Measurements from ENCODE around the gene KRT13.
"Not testable (repeated sequence)": the region's sequence is repeated elsewhere in the genome, so short reads cannot be mapped to it uniquely, and the experiment has no call there.

KRT13 gene

DNA sequence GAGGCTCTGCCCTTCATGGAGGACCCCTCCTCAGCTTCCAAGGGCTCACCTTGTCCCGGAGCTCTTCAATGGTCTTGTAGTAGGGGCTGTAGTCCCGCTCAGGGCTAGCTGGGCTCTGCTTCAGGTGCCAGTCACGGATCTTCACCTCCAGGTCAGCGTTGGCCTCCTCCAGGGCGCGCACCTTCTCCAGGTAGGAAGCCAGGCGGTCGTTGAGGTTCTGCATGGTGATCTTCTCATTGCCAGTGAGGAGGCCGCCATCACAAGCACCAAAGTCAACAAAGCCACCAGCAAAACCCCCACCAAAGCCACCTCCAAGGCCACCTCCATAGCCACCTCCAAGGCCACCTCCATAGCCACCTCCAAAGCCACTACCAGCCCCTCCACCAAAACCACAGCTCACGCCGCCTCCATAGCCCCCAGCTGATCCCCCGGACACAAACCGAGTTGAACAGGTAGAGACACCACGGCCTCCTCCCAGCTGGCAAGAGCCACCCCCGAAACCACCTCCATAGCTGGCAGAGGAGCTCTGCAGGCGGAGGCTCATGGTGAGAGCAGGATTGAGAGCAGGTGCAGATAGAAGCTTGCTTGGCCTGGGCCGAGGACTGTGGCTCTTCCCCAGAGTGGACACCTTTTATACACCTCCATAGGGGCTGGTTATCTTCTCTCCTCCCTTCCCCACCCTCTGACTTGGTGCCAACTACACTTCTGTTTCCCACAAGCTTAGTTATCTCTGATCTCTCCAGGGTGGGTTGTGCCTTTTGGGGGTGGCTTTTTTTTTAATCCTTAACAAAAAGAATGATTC is at the start of gene KRT13:
Gene KRT13, minus strand, starts transcription at position 606 of the 802 bp plus-strand sequence. Its CDS starts 62 bp downstream, at position 544.
- DNase-seq (ENCODE audit: low read depth in 2 of 2), result no peak

DNA sequence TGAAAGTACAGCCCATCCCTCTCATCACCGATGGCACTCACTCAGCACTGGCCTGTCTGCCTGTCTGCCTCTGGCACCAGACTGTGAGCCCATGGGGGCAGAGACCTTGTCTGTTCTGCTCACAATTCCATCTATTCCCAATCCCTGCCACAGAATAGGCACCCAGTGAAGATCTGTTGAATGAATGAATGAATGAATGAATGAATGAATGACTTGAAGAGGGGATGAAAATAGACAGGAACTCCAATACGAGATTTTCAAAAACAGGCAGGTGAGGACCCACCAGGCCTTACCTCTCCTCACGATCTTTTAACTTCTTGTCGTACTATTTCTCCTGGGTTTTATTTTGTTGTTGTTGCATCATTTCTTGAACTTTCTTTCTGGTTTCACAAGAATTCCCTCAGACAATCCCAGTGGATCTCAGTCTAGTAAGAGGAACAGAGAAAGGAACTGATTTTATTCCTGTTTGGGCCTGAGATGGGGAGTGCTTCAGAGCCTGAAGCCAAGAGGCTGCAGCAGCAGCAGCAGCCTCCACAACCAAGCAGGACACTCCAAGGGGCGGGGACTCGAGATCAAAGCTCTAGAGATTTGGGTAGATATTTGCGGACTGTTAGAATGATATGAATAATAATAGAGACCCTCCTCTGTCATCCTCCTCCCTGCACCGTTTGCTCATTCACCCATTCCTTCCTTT is 48.7 kb upstream of the KRT13 start:
- DNase-seq (ENCODE audit: low read depth in 2 of 2), result no peak

DNA sequence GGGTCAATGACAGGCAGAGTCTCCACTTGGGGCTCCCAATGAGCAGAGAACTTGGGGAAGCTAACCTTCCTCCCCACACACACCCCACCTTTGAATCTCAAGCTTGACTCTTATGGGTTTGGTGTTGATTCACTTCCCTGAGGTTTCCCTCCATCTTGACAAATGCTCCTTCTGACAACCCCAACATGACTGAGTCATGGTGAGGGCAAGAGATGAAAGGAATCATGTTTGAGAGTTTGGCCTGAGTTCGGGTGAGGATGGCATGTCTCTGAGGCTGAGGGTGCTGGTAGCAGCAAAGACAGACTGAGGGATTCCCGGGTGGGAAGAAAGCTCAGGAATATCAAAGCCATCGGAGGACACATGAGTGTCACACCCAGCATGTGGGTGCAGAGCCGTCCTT is 47.8 kb upstream of the KRT13 start:
- DNase-seq (ENCODE audit: low read depth in 2 of 2), result no peak

DNA sequence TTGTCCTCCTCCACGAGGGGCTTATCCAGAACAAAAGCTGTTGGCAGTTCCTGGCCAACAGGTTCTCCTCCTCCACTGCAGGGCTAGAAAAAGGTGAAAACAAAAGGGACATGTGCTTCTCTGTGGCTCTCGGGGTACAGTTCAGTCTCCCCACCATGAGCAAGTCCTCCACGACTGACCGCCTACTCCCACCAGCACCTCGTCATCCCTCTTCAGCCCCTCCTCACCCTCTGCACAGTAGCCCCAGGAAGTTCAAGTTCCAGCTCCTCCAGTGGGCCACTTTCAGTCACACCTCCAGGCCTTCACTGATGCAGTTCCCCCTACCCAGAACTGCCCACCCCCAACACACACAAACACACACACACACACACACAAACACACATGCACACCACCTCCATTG is 47.0 kb upstream of the KRT13 start:
- DNase-seq (ENCODE audit: low read depth in 2 of 2), result no peak

DNA sequence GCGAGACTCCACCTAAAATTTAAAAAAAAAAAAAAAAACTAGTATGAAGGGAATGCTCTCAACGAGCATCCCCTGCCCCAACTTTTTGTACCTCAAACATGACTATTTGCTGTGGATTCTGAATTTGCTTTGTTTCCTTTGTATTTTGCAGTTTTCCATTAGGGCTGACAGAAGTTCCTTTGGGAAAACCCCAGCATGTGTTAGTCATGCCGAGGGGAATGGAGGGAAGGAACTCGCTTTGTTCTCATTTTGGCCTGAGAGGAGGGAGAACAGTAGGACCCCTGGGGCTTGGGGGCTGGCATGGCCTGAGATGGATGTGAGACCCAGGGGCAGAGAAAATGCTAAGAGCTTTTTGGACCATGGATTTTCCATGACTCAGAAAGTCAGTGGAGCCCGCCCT is 46.0 kb upstream of the KRT13 start:
- no peak for DNase-seq (ENCODE audit: low read depth in 2 of 2)

DNA sequence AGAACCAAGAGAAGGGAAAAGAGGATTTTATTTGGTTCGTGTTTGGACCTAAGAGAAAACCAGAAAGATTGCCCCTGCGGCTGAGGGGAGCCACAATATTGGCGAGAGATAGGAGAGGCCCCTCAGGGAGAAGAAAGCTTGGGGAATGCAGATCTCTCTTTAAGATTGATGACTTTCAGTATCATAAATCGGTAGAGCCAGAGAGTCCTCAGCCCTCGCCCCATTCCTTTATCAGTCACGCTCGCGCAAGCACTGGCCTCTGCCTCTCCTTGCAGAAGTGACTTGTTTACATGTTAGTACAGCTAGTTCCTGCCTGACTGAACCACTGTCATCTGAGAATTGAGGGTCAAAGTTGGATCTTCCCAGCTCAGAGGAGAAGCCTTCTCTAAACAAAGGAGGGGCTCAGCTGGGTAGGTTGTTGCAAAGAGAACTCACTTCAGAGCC is 44.2 kb upstream of the KRT13 start:
- DNase-seq (ENCODE audit: low read depth in 2 of 2), result no peak

DNA sequence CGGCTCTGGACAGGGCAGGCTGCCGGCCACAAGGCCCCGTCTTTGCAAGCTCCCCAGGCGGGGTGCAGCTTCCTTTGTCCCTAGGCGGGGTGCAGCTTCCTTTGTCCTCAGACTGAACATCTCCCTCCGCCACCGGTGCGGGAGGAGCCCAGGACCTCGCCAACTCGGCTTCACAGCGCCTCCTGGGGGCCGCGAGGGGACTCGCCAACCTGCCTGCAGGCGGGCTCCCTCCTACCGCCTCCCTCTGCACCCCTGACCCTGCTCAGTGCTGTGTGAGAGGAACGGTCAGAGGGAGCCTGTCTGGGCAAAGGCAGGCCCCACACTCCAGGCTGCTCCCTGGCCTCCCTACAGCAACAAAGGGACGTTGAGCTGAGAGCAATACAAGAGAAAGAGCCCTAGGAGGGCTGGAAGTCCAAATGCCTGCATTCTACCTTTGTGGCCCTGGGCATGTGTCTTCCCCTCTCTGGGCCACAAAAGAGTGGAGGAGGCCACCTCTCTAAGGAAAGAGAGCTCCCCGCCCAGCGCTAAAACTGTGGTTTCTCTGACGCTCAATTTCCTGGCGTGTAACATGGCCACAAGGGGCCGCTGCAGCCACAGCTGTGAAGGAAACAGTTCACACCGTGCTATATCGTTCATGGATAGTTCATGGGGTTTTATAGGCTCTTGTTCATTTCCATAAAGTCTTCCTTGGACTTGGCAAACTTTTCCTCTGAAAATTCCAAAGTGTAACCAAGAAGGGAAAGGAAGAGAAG is 43.6 kb upstream of the KRT13 start:
- DNase-seq (ENCODE audit: low read depth in 2 of 2), result peak; percentile 59 to 71

DNA sequence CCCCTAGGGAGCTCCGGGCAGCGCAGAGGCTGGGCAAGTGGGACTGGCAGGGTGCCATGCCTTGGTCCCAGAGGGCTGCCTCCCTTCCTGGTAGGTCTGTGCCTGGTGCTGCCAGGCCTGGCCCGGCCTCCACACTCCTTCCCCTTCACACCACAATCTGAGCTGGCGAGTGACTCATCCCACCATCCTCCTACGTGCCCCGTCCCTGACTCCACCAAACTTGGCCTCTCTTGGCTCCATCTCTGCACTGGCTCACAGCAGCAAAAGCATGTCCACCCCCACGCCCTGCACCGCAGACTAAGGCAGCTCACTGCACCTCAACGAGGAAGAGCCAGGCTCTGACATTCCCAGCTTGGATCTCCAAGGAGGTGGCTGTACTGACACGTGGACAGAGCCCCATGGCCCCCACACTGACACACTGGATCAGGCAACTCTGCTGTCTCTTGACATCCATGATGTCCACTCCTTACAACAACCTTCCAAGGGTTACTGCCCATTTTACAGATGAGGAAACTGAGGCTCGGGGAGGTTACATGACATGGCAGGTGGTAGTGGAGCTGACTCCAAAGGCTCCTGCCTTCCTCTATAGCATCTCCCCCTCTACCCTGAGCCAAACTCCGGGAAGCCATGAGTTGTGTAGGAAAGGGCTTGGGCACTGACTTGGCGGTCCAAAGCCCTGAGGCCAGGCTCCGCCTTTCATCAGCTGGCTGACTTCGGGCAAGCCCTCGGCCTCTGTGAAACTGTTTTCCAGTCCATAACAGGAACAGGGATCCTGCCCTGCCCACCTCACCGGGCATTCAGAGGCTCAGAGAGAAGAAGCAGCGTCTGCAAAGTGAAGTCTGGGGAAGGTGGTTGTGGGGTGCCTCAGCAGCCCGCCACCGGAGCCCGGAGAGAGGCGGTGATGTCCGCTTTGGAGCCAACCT is 42.8 kb upstream of the KRT13 start:
- peak; percentile 49 to 56 for DNase-seq (ENCODE audit: low read depth in 2 of 2)

DNA sequence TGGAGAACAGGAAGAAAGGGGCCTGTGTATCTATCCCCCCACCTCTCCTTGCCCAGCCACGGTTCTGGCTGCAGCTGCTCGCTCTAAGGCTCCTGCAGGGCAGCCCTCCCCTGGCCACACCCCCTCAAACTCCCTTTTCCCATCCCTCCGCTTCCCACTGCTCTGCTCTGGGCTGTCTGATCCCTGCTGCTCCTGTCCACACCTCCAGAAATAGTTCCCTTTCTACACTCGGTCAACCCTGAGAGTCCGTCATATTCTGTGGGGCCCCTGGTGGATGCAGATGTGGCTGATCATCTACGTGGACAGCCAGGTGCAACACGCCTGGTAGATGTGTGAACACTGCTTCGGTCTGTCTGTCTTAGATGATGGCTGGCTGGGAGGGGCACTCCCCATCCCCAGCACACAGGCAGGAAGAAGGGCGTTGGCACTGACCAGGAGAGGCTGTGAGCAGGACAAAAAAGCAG is 42.0 kb upstream of the KRT13 start:
- no peak for DNase-seq (ENCODE audit: low read depth in 2 of 2)

DNA sequence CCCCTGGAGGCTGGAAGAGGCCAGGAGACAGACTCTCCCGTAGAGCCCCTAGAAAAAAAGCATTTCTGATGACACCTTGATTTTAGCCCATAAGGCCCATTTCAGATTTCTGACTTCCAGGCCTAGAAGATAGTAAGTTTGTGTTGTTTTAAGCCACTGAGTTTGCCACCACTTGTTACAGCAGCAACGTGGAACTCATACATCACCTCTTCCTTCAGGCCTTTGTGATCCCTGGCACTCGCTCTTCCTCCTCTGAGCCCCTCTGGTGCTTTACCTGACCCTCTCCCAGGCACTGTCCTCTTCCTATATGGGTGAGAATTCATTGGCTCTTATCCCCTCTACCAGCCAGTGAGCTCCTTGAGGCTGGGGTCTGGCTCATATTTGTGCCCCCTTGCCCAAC is 41.4 kb upstream of the KRT13 start:
- DNase-seq (ENCODE audit: low read depth in 2 of 2), result no peak

DNA sequence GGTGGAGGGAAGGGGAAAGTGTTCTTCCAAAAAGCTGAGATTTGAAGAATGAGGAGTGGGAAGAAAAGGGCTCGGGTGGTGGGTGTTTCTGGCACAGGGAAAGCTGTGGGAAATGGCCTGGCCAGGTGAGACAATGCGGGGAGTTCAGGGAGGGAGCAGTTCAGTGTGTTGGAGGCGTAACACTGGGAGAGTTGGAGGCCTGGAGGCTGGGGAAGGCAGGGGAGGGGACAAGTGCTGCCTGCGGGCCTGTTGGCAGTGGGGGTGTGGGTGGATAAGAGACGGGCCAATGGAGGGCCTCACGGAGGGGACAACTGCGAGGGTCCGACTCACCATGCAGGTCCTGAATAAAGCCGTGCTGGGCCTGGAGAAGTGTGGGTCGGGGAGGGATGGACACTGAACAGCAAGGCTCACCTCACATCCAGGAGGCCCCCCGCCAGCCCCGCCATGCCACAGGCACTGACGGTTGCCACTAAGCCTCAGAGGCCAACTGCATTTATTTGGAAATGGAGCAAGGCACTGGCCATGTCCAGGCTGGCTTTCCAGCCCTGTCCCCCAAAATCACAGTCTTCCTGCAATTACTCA is 40.5 kb upstream of the KRT13 start:
- DNase-seq (ENCODE audit: low read depth in 2 of 2), result no peak

DNA sequence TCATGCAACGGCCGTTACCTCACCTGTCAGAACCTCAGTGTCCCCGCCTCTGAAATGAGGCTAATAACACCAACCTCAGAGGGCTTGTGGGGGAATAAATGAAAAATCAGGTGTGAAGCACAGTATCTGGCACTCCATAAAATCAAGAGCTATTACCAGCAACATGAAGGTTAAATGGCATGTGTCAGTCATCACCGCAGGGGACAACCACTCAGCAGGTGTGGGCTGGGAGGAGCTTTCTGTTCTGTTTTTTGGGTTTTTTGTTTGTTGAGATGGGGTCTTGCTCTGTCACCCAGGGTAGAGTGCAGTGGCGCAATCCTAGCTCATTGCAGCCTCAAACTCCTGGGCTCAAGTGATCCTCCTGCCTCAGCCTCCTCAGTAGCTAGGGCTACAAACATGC is 39.5 kb upstream of the KRT13 start:
- DNase-seq (ENCODE audit: low read depth in 2 of 2), result no peak

DNA sequence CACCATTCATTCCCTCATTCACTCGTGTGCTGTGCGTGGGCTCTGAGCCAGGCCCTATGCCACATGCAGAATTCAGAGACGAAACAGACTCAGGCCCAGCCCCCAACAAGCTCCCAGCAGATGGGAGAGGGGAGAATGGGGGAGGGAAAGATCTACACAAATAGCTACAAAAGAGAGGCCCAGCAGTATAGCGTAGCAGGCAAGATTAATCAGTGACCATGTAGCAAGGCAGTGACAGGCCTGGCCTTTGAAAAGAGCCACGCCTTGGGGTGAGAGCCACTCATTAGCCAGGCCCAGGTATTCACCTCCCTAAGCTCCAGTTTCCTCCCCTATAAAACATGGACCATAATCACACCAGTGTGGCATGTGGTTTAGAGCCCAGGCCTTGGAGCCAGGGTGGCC is 39.1 kb upstream of the KRT13 start:
- no peak for DNase-seq (ENCODE audit: low read depth in 2 of 2)

DNA sequence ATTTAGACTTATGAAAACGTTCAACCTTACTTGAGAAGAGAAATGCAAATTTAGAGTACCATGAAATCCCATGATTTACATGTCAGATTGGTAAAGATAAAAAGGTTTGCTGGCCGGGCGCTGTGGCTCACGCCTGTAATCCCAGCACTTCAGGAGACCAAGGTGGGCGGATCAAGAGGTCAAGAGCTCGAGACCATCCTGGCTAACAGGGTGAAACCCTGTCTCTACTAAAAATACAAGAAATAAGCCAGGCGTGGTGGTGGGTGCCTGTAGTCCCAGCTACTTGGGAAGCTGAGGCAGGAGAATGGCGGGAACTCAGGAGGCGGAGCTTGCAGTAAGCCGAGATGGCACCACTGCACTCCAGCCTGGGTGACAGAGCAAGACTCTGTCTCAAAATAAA is 37.4 kb upstream of the KRT13 start:
- not testable (repeated sequence) for DNase-seq (ENCODE audit: low read depth in 2 of 2)

DNA sequence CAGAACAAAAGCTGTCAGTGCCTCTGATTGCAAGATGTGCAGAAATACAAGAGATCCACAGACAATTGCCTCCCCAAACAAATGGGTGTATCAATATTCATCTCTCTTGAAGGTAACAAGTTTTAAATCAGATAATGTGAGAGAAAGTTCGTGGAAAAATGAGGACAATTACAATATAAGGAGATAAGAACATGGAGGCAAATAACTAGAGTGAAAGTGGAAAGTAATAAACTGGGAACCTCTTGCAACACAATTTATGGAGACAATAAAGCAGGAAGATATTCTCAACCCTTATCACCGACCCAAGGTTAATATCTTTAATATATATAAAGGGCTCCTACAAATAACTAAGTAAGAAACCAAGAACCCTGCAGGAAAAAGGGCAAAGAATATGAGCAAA is 36.9 kb upstream of the KRT13 start:
- no peak for DNase-seq (ENCODE audit: low read depth in 2 of 2)

DNA sequence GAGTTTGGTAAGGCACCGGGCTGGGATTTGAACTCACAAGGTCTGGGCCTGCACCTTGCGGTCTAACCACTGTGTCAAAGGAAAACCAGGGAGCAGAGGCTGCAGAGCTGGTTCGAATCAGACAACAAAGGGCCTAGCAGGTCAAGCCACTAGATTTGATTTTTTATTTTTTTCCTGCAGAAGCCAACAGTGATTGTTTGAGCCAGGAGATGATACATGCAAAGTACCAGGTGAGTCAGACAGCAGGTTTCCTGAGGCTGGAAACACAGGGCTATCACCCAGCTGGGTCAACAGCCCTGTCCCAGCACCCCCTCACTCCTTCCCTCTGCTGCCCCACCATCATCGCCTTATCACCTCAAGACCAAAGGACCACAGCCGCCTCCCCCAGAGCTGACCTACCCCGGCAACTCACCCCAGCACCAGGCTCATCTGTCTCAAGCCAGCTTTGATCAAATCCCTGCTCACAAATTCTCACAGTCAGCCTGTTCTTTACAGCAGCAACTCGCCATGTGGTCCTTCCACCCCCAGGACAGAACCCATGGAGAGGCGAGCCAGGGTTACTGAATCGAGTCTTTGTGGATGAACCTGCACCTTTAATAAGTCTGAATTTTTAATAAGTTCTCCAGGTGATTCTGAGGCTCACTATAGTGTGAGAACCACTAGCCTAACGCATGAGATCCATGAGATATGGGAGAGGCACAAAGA is 35.7 kb upstream of the KRT13 start:
- DNase-seq (ENCODE audit: low read depth in 2 of 2), result no peak

DNA sequence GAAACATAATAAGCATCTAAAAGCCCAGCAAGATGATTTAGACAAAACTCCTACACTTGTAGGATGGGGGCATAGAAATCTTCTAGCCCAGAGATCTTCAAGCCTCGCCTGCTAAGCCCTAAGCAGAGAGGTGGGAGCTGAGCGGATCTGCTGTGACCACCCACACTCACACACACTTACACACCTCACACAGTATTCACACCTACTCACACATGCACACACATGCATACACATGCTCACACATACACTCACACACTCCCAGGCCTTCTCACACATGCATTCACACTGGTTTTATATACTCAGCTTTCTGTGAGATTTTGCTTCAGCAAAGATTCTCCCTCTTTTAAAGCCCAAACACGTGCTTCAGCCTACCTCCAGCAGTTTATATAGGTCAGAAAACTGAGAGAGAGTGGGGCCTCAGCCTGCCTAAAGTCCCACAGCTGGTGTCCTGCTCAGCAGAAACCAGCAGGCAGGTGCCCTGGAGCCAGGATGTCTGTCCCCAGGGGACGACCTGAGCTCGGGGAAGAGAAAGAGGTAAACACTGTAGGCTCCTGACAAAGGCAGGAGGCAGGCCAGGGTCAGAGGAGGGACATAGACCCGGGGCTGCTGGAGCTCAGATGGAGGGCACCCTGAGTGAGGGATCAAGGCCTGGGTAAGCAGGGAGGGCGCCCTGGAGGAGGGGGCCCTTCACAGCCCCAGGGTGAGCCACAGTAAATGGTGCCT is 34.7 kb upstream of the KRT13 start:
- DNase-seq (ENCODE audit: low read depth in 2 of 2), result no peak

DNA sequence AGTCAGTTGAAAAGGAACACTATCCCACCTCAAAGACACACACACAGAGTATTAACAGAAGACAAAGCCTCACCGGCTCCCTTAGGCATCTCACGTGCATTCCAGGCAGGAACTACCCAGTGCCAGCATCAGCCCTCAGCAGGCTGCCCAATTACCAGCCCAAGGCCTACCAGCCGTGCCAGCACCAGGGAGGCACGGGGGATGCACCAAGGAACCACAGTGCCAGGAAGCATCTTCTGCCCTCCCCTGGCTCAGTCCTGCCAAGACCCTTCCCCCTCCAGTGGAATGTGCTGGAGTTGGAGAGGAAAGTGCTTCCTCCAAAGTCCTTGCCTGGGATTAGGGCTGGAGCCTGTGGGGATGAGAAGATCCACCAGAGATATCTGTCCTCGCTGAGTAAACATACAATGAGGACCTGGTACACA is 33.7 kb upstream of the KRT13 start:
- DNase-seq (ENCODE audit: low read depth in 2 of 2), result no peak

DNA sequence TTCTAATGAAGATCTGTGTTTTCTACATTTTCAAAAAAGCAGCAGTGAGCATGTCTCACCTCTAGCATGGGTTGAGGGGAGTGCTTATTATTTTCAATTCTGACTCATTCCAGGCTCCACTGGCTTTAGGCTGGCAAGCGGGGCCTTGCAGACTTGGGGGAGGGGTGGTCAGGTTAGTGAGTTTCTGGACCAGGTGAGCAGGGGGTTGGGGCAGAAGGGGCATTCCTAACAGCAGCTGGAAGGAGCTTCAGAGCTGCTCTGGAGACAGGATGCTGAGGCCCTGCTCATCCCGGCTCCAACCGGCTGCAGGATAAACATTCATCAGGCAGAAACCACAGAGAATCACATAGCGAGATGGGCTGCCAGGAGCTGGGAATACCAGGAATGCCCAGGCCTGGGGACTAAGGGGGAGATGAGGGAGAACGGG is 33.2 kb upstream of the KRT13 start:
- no peak for DNase-seq (ENCODE audit: low read depth in 2 of 2)

DNA sequence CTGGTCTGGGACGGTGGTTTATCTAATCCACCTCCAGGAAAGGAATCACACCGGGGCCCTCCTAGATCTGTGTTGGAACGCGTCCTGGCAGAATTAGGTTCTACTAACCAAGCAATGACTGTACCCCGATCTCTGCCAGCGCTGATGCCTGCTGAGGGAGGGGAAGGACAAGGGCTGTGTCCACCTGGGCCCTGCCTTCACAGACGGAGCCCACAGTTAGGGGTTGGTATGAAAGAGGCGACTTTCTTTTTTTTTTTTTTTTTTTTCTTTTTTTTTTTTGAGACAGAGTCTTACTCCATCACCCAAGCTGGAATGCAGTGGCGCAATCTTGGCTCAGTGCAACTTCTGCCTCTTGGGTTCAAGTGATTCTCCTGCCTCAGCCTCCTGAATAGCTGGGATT is 32.6 kb upstream of the KRT13 start:
- no peak for DNase-seq (ENCODE audit: low read depth in 2 of 2)

All from stimulated activated CD8-positive, alpha-beta memory T cell treated with anti-CD3 and anti-CD28 coated beads, Interleukin-15, amount 100 ng/mL, for 4 hours (primary cell).